ENCODE measurements around the gene CSNK1A1.
"Not testable (repeated sequence)": the region's sequence is repeated elsewhere in the genome, so short reads cannot be mapped to it uniquely, and the experiment has no call there.

The CSNK1A1 gene

GRCh38 chr5:149529463-149529862, 21.8 kb downstream of the CSNK1A1 start:
- DNase-seq (ENCODE audit: low read depth in 3 of 3), result no peak

GRCh38 chr5:149528281-149529060, 22.8 kb downstream of the CSNK1A1 start:
- DNase-seq (ENCODE audit: low read depth in 3 of 3), result no peak

- no peak for DNase-seq (ENCODE audit: low read depth in 3 of 3)
These were observed 24.2 kb downstream of the CSNK1A1 start for GRCh38 chr5:149526845-149527590.

GRCh38 chr5:149521739-149522685, 29.2 kb downstream of the CSNK1A1 start:
- no peak for DNase-seq (ENCODE audit: low read depth in 3 of 3)

- no peak for DNase-seq (ENCODE audit: low read depth in 3 of 3)
These were observed 31.6 kb downstream of the CSNK1A1 start for GRCh38 chr5:149519601-149520000.

- no peak for DNase-seq (ENCODE audit: low read depth in 3 of 3)
These were observed 32.6 kb downstream of the CSNK1A1 start for GRCh38 chr5:149518620-149519019.

- DNase-seq (ENCODE audit: low read depth in 3 of 3), result no peak
These were observed 33.6 kb downstream of the CSNK1A1 start for GRCh38 chr5:149517461-149518122.

GRCh38 chr5:149514512-149514911, 36.7 kb downstream of the CSNK1A1 start:
- DNase-seq (ENCODE audit: low read depth in 3 of 3), result no peak

GRCh38 chr5:149513372-149513947, 37.8 kb downstream of the CSNK1A1 start:
- not testable (repeated sequence) for DNase-seq (ENCODE audit: low read depth in 3 of 3)

- DNase-seq (ENCODE audit: low read depth in 3 of 3), result no peak
These were observed 41.1 kb downstream of the CSNK1A1 start for GRCh38 chr5:149510136-149510535.

GRCh38 chr5:149504677-149505076, 46.6 kb downstream of the CSNK1A1 start:
- no peak for DNase-seq (ENCODE audit: low read depth in 3 of 3)

- DNase-seq (ENCODE audit: low read depth in 3 of 3), result no peak
These were observed 48.2 kb downstream of the CSNK1A1 start for GRCh38 chr5:149503006-149503405.

- no peak for DNase-seq (ENCODE audit: low read depth in 3 of 3)
These were observed 50.2 kb downstream of the CSNK1A1 start for GRCh38 chr5:149500922-149501582.

GRCh38 chr5:149498724-149499336, 52.4 kb downstream of the CSNK1A1 start:
- no peak for DNase-seq (ENCODE audit: low read depth in 3 of 3)

GRCh38 chr5:149497357-149497756, 53.9 kb downstream of the CSNK1A1 start:
- no peak for DNase-seq (ENCODE audit: low read depth in 3 of 3)

- DNase-seq (ENCODE audit: low read depth in 3 of 3), result no peak
These were observed 54.3 kb downstream of the CSNK1A1 start for GRCh38 chr5:149496917-149497316.

GRCh38 chr5:149496166-149496565, 55.1 kb downstream of the CSNK1A1 start:
- DNase-seq (ENCODE audit: low read depth in 3 of 3), result no peak

- no peak for DNase-seq (ENCODE audit: low read depth in 3 of 3)
These were observed 55.6 kb downstream of the CSNK1A1 start for GRCh38 chr5:149495673-149496072.

GRCh38 chr5:149493316-149493715, 57.9 kb downstream of the CSNK1A1 start:
- DNase-seq (ENCODE audit: low read depth in 3 of 3), result no peak

GRCh38 chr5:149492781-149493180, 58.5 kb downstream of the CSNK1A1 start:
- DNase-seq (ENCODE audit: low read depth in 3 of 3), result no peak
